Measurements from ENCODE around the gene ADARB2. TPM values are rescaled to one million over a fixed set of nuclear protein-coding genes. Genes with fewer than 3 reads are reported as not detected.
"Not testable (repeated sequence)": the region's sequence is repeated elsewhere in the genome, so short reads cannot be mapped to it uniquely, and the experiment has no call there.

Gene ADARB2
- total RNA-seq, 2 experiments from 2014 or later: not detected

- Mint-ChIP-seq H3K4me3 (no peak overlapping the region), H3K27me3 (peaks cover 23% of the 10 kb centered on the region), H3K36me3 (no peaks in the 10 kb centered on the region), H3K4me1 (no peaks in the 10 kb centered on the region), H3K27ac (no peak overlapping the region), H3K9me3 (no peaks in the 10 kb centered on the region)
- DNase-seq: no peak
Observed at GRCh38 chr10:1472178-1472958, 265.0 kb downstream of the ADARB2 start.

- Mint-ChIP-seq H3K36me3 (no peaks in the 10 kb centered on the region), H3K9me3 (no peaks in the 10 kb centered on the region), H3K4me1 (no peaks in the 10 kb centered on the region), H3K27me3 (peaks cover 21% of the 10 kb centered on the region), H3K4me3 (no peak overlapping the region), H3K27ac (no peak overlapping the region)
- DNase-seq: no peak
Observed at GRCh38 chr10:1468811-1469210, 268.5 kb downstream of the ADARB2 start.

- H3K9me3 Mint-ChIP-seq: no peaks in the 10 kb centered on the region
Observed at GRCh38 chr10:1467334-1468076, 269.8 kb downstream of the ADARB2 start.

GRCh38 chr10:1465993-1466764, 271.1 kb downstream of the ADARB2 start:
- Mint-ChIP-seq H3K27me3 (peaks cover 14% of the 10 kb centered on the region), H3K9me3 (no peaks in the 10 kb centered on the region), H3K27ac (no peak overlapping the region), H3K4me1 (no peaks in the 10 kb centered on the region), H3K4me3 (no peak overlapping the region), H3K36me3 (no peaks in the 10 kb centered on the region)
- DNase-seq: no peak

More at GRCh38 chr10:1467334-1468076, 269.8 kb downstream of the ADARB2 start:
- Mint-ChIP-seq H3K27ac (no peak overlapping the region), H3K27me3 (peaks cover 15% of the 10 kb centered on the region), H3K4me3 (no peak overlapping the region), H3K36me3 (no peaks in the 10 kb centered on the region), H3K4me1 (no peaks in the 10 kb centered on the region)
- DNase-seq: no peak

- no peaks in the 10 kb centered on the region for H3K4me1 Mint-ChIP-seq
- H3K4me3 Mint-ChIP-seq: no peak overlapping the region
Observed at GRCh38 chr10:1465418-1465911, 271.9 kb downstream of the ADARB2 start.

GRCh38 chr10:1464881-1465417, 272.4 kb downstream of the ADARB2 start:
- Mint-ChIP-seq H3K27ac (no peak overlapping the region), H3K4me3 (no peak overlapping the region), H3K9me3 (no peaks in the 10 kb centered on the region), H3K36me3 (no peaks in the 10 kb centered on the region), H3K27me3 (peaks cover 14% of the 10 kb centered on the region), H3K4me1 (no peaks in the 10 kb centered on the region)
- DNase-seq: no peak

More at GRCh38 chr10:1465418-1465911, 271.9 kb downstream of the ADARB2 start:
- Mint-ChIP-seq H3K27ac (no peak overlapping the region), H3K9me3 (no peaks in the 10 kb centered on the region), H3K36me3 (no peaks in the 10 kb centered on the region), H3K27me3 (peaks cover 14% of the 10 kb centered on the region)
- no peak for DNase-seq

- H3K36me3 Mint-ChIP-seq, H3K9me3 Mint-ChIP-seq, H3K4me3 Mint-ChIP-seq, DNase-seq, H3K4me1 Mint-ChIP-seq, H3K27ac Mint-ChIP-seq: not testable (repeated sequence)
- H3K27me3 Mint-ChIP-seq: peaks cover 14% of the 10 kb centered on the region
Observed at GRCh38 chr10:1463971-1464370, 273.4 kb downstream of the ADARB2 start.

- Mint-ChIP-seq H3K27ac (no peak overlapping the region), H3K36me3 (no peaks in the 10 kb centered on the region)
Observed at GRCh38 chr10:1462994-1463633, 274.2 kb downstream of the ADARB2 start.

GRCh38 chr10:1462521-1462920, 274.8 kb downstream of the ADARB2 start:
- Mint-ChIP-seq H3K27me3 (peaks cover 17% of the 10 kb centered on the region), H3K9me3 (no peaks in the 10 kb centered on the region), H3K4me1 (no peaks in the 10 kb centered on the region), H3K27ac (no peak overlapping the region), H3K36me3 (no peaks in the 10 kb centered on the region), H3K4me3 (no peak overlapping the region)
- no peak for DNase-seq

More at GRCh38 chr10:1462994-1463633, 274.2 kb downstream of the ADARB2 start:
- Mint-ChIP-seq H3K4me1 (no peaks in the 10 kb centered on the region), H3K9me3 (no peaks in the 10 kb centered on the region), H3K4me3 (no peak overlapping the region), H3K27me3 (peaks cover 14% of the 10 kb centered on the region)
- no peak for DNase-seq

GRCh38 chr10:1462032-1462431, 275.3 kb downstream of the ADARB2 start:
- Mint-ChIP-seq H3K4me3 (no peak overlapping the region), H3K4me1 (no peaks in the 10 kb centered on the region), H3K9me3 (no peaks in the 10 kb centered on the region), H3K27me3 (peaks cover 18% of the 10 kb centered on the region), H3K36me3 (no peaks in the 10 kb centered on the region), H3K27ac (no peak overlapping the region)
- no peak for DNase-seq

GRCh38 chr10:1461016-1461415, 276.3 kb downstream of the ADARB2 start:
- no peak overlapping the region for H3K4me3 Mint-ChIP-seq
- no peaks in the 10 kb centered on the region for H3K9me3 Mint-ChIP-seq
- no peak overlapping the region for H3K27ac Mint-ChIP-seq
- DNase-seq: no peak
- no peaks in the 10 kb centered on the region for H3K36me3 Mint-ChIP-seq
- H3K4me1 Mint-ChIP-seq: no peaks in the 10 kb centered on the region
- H3K27me3 Mint-ChIP-seq: peaks cover 18% of the 10 kb centered on the region

- not testable (repeated sequence) for H3K36me3 Mint-ChIP-seq, H3K27ac Mint-ChIP-seq, H3K9me3 Mint-ChIP-seq, H3K4me3 Mint-ChIP-seq, H3K4me1 Mint-ChIP-seq, DNase-seq
- peaks cover 16% of the 10 kb centered on the region for H3K27me3 Mint-ChIP-seq
Observed at GRCh38 chr10:1459664-1460063, 277.7 kb downstream of the ADARB2 start.

- no peak overlapping the region for H3K27ac Mint-ChIP-seq
- H3K4me3 Mint-ChIP-seq: no peak overlapping the region
- H3K9me3 Mint-ChIP-seq: peaks cover 1% of the 10 kb centered on the region
- no peaks in the 10 kb centered on the region for H3K4me1 Mint-ChIP-seq
- no peaks in the 10 kb centered on the region for H3K36me3 Mint-ChIP-seq
- peaks cover 12% of the 10 kb centered on the region for H3K27me3 Mint-ChIP-seq
- no peak for DNase-seq
Observed at GRCh38 chr10:1454951-1455350, 282.4 kb downstream of the ADARB2 start.

- Mint-ChIP-seq H3K27me3 (peaks cover 12% of the 10 kb centered on the region), H3K27ac (no peak overlapping the region), H3K36me3 (no peaks in the 10 kb centered on the region), H3K4me3 (no peak overlapping the region), H3K9me3 (peaks cover 1% of the 10 kb centered on the region), H3K4me1 (no peaks in the 10 kb centered on the region)
- no peak for DNase-seq
Observed at GRCh38 chr10:1454428-1454827, 282.9 kb downstream of the ADARB2 start.
